ENCODE data around the gene MTUS2.

- no peak for TF ChIP-seq CTCF (IDR thresholded peaks at IDR 0.05)
- TF ChIP-seq EZH2 (IDR thresholded peaks at IDR 0.05): no peak
- TF ChIP-seq EZH2phosphoT487 (IDR thresholded peaks at IDR 0.05): no peak
Observed at GRCh38 chr13:29473166-29473565, 653.0 kb downstream of the MTUS2 start.

Measured in neural progenitor cell (in vitro differentiated cells).